ENCODE results near the gene COLEC11.

GRCh38 chr2:3574155-3574554 lies 20.8 kb upstream of the COLEC11 start:
- TF ChIP-seq CTCF (IDR thresholded peaks at IDR 0.05) (no peak), POLR2A (IDR thresholded peaks at IDR 0.05) (no peak)
